Measurements from ENCODE around the gene CENPA. TPM values are rescaled to one million over a fixed set of nuclear protein-coding genes. Genes with fewer than 3 reads are reported as not detected.

The CENPA gene
- total RNA-seq, result 4.2 and 9.0 TPM in 2 replicates

DNA sequence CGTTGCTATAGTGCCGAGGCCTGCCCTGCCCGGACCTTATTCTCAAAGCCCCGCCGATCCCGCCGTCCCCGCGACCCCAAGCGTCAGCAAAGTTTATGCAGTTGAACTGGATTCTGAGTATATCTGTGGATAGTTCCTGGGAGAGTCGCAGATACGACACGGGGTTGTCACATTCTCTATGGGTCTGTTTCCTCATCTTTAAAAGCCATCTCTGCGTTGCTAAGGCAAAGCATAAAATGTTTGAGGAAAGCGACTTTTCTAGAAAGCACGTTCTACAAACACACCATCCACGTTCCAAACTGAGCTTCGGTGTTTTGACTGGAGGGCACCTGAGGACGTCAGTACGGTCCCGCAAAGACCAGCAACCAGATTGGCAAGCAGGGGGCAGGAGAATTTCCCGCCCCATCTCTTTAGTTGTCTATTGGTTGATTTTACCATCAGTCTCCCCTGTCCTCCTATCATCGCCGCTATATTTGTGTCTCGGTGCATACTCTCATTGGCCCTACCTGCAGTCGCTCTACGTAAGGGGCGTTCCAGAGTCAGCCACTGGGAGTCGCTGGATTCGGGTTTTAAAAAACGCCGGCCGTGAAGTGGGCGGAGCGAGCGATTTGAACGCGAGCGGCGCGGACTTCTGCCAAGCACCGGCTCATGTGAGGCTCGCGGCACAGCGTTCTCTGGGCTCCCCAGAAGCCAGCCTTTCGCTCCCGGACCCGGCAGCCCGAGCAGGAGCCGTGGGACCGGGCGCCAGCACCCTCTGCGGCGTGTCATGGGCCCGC, at the start of gene CENPA:
Gene CENPA (plus strand): TSS at position 626 of the 776 bp plus-strand sequence. CDS start 141 bp downstream, at position 767.

DNA sequence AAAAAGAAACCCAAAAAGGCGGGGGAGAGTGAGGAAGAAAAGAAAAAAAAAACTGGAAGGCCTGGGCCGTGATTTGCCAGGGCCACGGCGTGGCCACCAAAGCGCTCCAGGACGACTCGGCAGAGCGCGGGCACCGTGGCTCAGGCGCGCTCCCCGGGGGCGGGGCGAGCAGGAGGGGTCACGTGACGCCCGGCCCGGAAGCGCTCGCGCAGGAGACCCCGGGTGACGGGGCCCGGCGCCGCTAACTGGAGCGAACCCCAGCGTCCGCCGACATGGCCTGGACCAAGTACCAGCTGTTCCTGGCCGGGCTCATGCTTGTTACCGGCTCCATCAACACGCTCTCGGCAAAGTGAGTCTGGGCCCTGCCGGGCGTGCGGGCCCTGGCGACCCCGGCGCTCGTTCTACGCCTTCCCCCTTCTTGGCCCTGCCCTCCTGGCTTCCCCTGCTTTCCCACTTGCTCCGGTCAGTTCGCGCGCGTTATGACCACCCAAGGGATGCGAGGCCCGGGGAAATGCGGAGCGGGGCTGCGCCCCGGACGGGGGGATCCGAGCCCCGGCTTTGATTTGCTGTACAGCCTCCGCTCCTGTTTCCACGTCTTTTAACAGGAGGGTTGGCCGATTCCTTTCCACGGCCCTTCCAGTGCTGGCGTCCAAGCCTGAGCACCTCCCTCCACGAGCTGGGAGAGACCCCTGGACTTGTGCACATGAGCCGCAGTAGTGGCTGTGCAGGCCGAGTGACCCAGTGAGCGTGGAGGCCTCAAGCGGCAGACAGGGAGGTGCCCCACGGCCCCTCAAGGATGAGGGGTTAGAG, 21.6 kb upstream of the CENPA start, which contains the start of gene SLC35F6:
Gene SLC35F6 (plus strand): TSS at position 207 of the 810 bp plus-strand sequence. CDS start 66 bp downstream, at position 273.

Other genes with a start within 250 kb of the CENPA start
- not detected in 2 replicates for gene CIB4, start 144.7 kb upstream of the CENPA start, total RNA-seq
- gene KCNK3, start 93.3 kb upstream of the CENPA start, total RNA-seq, result 3.7 and 8.2 TPM in 2 replicates
- gene SLC35F6, start 21.8 kb upstream of the CENPA start, total RNA-seq, result 26.7 and 27.1 TPM in 2 replicates
- gene DPYSL5, start 62.1 kb downstream of the CENPA start, total RNA-seq, result not detected in 2 replicates
- gene MAPRE3, start 184.6 kb downstream of the CENPA start, total RNA-seq, result 3.6 and 5.7 TPM in 2 replicates
- gene TMEM214, start 246.9 kb downstream of the CENPA start, total RNA-seq, result 38.1 and 38.7 TPM in 2 replicates